HepG2 (cell line): ENCODE data around the gene SRXN1. TPM values are rescaled to one million over a fixed set of nuclear protein-coding genes. Genes with fewer than 3 reads are reported as not detected.

ENCODE experiments used
- ARID2 ChIP-seq: sonication (generic); formaldehyde crosslinking; IDR thresholded peaks from 2 replicates; pipeline ENCODE4 v1.8.1; 2022; ENCODE audit warnings: mild to moderate bottlenecking, missing genetic modification reagents, borderline replicate concordance
- ARNT2 ChIP-seq: sonication (generic); formaldehyde crosslinking; IDR thresholded peaks from 2 replicates; pipeline ENCODE4 v1.8.0; 2022; ENCODE audit warnings: mild to moderate bottlenecking, low read depth, missing genetic modification reagents, moderate library complexity
- ETV6 ChIP-seq: sonication (generic); formaldehyde crosslinking; conservative IDR thresholded peaks from 2 replicates; pipeline ENCODE4 v1.4.0; 2020; ENCODE audit warnings: missing genetic modification reagents
- MED1 ChIP-seq: sonication (generic); formaldehyde crosslinking; IDR thresholded peaks from 2 replicates; pipeline ENCODE4 v1.4.0; 2020; ENCODE audit warnings: missing genetic modification reagents
- RARG ChIP-seq: sonication (generic); formaldehyde crosslinking; IDR thresholded peaks from 2 replicates; pipeline ENCODE4 v1.4.0; 2020; ENCODE audit warnings: low read depth, mild to moderate bottlenecking, missing genetic modification reagents
- polyA plus RNA-seq, 8 experiments: library from polyadenylated mRNA; depleted of rRNA in 3 of 8; stranded (reverse) in 7 of 8; unstranded in 1 of 8; fragments of >200 nt; fragmentation: Illumina TruSeq in 4 of 8; extraction: Trizol in 4 of 8; gene quantifications; 2 replicates each; pipeline versions ENCODE4 v1.2.1 to v1.2.3, GENCODE V29; 2011 to 2016; ENCODE audit warnings: low read depth in 4 of 8, missing spikeins in 1 of 8, mixed read lengths in 1 of 8; ENCODE audit not compliant: insufficient read depth in 1 of 8
- total RNA-seq, 5 experiments: library from RNA; depleted of rRNA; stranded (reverse); fragments of >200 nt; fragmentation: Illumina TruSeq; extraction: Trizol; gene quantifications; 2 replicates each; pipeline ENCODE4 v1.2.3, GENCODE V29; 2016; ENCODE audit warnings: low read depth in 1 of 5
- TF ChIP-seq, protein P1 (sequence below): sonication (generic); formaldehyde crosslinking; IDR thresholded peaks from 2 replicates; pipeline ENCODE4 v1.4.0; 2020; ENCODE audit warnings: missing genetic modification reagents, borderline replicate concordance
- TF ChIP-seq, protein P2 (sequence below): sonication (generic); formaldehyde crosslinking; IDR thresholded peaks from 2 replicates; pipeline ENCODE4 v1.4.0; 2020; ENCODE audit warnings: missing genetic modification reagents
- TF ChIP-seq, protein P3 (sequence below): sonication (generic); formaldehyde crosslinking; IDR thresholded peaks from 2 replicates; pipeline ENCODE4 v1.4.0; 2020; ENCODE audit warnings: missing genetic modification reagents

SRXN1 gene
- total and polyA plus RNA-seq, 2 of the 13 experiments (the other 11 are each of a cell fraction or from before 2014, with no cell fraction given): 29.9 to 87.7 TPM

DNA sequence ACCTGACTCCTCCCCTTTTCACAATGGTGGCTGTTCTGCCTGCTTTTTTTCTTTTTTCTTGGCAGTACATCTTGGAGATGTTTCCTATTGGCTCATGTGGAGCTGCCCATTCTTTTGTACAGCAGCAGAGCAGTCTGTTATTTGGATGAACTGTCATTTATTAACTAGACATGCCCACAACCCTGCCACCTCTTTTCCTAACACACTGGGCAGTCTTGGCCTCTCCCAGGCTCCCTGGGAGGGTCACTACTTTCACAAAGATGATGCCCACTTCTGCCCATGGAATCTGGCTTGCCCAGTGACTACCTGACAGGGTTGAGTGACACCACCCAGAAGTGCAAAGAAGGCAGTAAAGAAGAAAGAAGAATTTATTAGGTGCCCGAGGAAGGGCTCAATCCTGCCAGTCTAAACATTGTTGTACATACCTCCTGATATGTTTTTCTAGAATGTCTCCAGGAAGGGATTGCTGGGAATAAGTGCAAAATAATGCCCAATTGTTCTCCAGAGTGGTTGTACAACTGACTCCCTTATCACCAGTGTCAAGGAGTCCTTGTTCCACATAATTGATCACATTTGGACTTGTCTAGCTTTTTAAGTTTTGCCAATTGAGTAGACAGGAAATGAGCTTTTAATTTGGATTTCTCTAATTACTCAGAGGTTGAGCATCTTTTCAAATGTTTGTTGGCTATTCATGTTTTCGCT is 42.3 kb upstream of the SRXN1 start (continued):
- TF ChIP-seq, protein P1, sequence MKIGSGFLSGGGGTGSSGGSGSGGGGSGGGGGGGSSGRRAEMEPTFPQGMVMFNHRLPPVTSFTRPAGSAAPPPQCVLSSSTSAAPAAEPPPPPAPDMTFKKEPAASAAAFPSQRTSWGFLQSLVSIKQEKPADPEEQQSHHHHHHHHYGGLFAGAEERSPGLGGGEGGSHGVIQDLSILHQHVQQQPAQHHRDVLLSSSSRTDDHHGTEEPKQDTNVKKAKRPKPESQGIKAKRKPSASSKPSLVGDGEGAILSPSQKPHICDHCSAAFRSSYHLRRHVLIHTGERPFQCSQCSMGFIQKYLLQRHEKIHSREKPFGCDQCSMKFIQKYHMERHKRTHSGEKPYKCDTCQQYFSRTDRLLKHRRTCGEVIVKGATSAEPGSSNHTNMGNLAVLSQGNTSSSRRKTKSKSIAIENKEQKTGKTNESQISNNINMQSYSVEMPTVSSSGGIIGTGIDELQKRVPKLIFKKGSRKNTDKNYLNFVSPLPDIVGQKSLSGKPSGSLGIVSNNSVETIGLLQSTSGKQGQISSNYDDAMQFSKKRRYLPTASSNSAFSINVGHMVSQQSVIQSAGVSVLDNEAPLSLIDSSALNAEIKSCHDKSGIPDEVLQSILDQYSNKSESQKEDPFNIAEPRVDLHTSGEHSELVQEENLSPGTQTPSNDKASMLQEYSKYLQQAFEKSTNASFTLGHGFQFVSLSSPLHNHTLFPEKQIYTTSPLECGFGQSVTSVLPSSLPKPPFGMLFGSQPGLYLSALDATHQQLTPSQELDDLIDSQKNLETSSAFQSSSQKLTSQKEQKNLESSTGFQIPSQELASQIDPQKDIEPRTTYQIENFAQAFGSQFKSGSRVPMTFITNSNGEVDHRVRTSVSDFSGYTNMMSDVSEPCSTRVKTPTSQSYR: no peak
- no peak for TF ChIP-seq MED1 (CRISPR knock-in tag)
- TF ChIP-seq RARG (CRISPR knock-in tag): no peak
- TF ChIP-seq, protein P2, sequence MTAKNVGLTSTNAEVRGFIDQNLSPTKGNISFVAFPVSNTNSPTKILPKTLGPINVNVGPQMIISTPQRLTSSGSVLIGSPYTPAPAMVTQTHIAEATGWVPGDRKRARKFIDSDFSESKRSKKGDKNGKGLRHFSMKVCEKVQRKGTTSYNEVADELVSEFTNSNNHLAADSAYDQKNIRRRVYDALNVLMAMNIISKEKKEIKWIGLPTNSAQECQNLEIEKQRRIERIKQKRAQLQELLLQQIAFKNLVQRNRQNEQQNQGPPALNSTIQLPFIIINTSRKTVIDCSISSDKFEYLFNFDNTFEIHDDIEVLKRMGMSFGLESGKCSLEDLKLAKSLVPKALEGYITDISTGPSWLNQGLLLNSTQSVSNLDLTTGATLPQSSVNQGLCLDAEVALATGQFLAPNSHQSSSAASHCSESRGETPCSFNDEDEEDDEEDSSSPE (CRISPR knock-in tag): no peak
- TF ChIP-seq ARID2 (CRISPR knock-in tag): no peak
- TF ChIP-seq ETV6 (CRISPR knock-in tag): no peak
- TF ChIP-seq ARNT2 (CRISPR knock-in tag): no peak
- TF ChIP-seq, protein P3, sequence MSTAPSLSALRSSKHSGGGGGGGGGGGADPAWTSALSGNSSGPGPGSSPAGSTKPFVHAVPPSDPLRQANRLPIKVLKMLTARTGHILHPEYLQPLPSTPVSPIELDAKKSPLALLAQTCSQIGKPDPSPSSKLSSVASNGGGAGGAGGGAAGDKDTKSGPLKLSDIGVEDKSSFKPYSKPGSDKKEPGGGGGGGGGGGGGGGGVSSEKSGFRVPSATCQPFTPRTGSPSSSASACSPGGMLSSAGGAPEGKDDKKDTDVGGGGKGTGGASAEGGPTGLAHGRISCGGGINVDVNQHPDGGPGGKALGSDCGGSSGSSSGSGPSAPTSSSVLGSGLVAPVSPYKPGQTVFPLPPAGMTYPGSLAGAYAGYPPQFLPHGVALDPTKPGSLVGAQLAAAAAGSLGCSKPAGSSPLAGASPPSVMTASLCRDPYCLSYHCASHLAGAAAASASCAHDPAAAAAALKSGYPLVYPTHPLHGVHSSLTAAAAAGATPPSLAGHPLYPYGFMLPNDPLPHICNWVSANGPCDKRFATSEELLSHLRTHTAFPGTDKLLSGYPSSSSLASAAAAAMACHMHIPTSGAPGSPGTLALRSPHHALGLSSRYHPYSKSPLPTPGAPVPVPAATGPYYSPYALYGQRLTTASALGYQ (CRISPR knock-in tag): no peak
